ENCODE data around the gene BCL11A.

The BCL11A gene

DNA sequence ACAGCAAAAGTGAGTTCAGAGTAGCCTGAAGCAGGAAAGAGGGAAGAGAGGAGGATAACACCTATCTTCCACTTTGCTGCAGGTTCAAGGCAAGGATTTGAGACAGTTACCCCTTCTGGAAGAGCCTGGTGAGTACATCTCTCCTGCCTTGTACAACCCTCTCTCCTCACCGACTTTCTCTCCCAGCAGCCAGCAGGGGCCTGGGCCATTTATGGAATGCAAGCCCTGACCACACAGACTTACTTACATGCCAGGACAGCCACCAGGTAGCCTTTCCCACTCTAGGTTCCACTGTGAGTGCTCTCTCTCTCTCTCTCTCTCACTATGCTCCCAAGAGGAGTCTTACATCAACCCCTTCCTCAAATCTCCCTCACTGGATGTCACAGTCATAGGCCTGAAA is 57.0 kb downstream of the BCL11A start:
- no peak overlapping the region for H3K14ac ChIP-seq (ENCODE audit: low read length in 2 of 2)
- H3K9ac ChIP-seq (ENCODE audit: low read length) = no peak overlapping the region
- H3K4ac ChIP-seq (ENCODE audit: low read depth in 1 of 2, low read length in 2 of 2) = no peak overlapping the region
- H3K79me1 ChIP-seq (replicated peaks; ENCODE audit: low read length, poor library complexity, severe bottlenecking) = peaks cover 42% of the 10 kb centered on the region
- H3K23ac ChIP-seq (ENCODE audit: low read length in 2 of 2) = no peak overlapping the region
- no peak overlapping the region for H4K8ac ChIP-seq (ENCODE audit: low read length)
- H3K4me2 ChIP-seq (ENCODE audit: low read length, poor library complexity, severe bottlenecking) = no peak overlapping the region
- H2BK15ac ChIP-seq (ENCODE audit: low read depth, poor library complexity, severe bottlenecking) = no peak overlapping the region
- H3K9me3 ChIP-seq (ENCODE audit: control insufficient read depth, low read length) = no peaks in the 10 kb centered on the region
- no peak overlapping the region for H2BK5ac ChIP-seq (ENCODE audit: low read depth, low read length, poor library complexity, severe bottlenecking)
- no peak overlapping the region for H4K91ac ChIP-seq (ENCODE audit: low read length)
- no peak overlapping the region for H3K18ac ChIP-seq (ENCODE audit: low read depth in 1 of 2, low read length in 2 of 2)
- no peak overlapping the region for H3K4me3 ChIP-seq (ENCODE audit: insufficient read depth in 1 of 2, low read depth in 1 of 2, low read length in 2 of 2)
- H3K27ac ChIP-seq (ENCODE audit: low read length, poor library complexity, severe bottlenecking) = no peak overlapping the region
- whole genome bisulfite sequencing = 84% methylated on average over 1 of the region's 1 CpG
- H2AFZ ChIP-seq (ENCODE audit: low read depth, low read length) = no peak overlapping the region
- H2BK12ac ChIP-seq (ENCODE audit: low read length in 2 of 2) = no peak overlapping the region
- H2AK5ac ChIP-seq (ENCODE audit: low read length, severe bottlenecking) = no peak overlapping the region
- H2BK120ac ChIP-seq (ENCODE audit: low read depth, low read length) = no peak overlapping the region
- peaks cover 0 to 5% of the 10 kb centered on the region in 2 experiments for H3K36me3 ChIP-seq (ENCODE audit: control insufficient read depth in 1 of 2, insufficient read depth in 2 of 2, low read depth in 1 of 2, low read length in 2 of 2)
- H3K27me3 ChIP-seq (ENCODE audit: control insufficient read depth in 1 of 2, insufficient read depth in 1 of 2, low read length in 2 of 2) = peaks cover 0 to 6% of the 10 kb centered on the region in 2 experiments
- peaks cover 13% of the 10 kb centered on the region for H3K4me1 ChIP-seq (ENCODE audit: control insufficient read depth, insufficient read depth, low read depth, low read length)
- no peak for DNase-seq

DNA sequence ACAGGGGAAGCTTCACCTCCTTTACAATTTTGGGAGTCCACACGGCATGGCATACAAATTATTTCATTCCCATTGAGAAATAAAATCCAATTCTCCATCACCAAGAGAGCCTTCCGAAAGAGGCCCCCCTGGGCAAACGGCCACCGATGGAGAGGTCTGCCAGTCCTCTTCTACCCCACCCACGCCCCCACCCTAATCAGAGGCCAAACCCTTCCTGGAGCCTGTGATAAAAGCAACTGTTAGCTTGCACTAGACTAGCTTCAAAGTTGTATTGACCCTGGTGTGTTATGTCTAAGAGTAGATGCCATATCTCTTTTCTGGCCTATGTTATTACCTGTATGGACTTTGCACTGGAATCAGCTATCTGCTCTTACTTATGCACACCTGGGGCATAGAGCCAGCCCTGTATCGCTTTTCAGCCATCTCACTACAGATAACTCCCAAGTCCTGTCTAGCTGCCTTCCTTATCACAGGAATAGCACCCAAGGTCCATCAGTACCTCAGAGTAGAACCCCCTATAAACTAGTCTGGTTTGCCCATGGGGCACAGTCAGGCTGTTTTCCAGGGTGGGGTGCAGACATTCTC is 58.3 kb downstream of the BCL11A start:
- H3K4ac ChIP-seq (ENCODE audit: low read depth in 1 of 2, low read length in 2 of 2) = no peak overlapping the region
- no peak overlapping the region for H2BK12ac ChIP-seq (ENCODE audit: low read length in 2 of 2)
- no peak overlapping the region for H4K8ac ChIP-seq (ENCODE audit: low read length)
- H3K79me1 ChIP-seq (replicated peaks; ENCODE audit: low read length, poor library complexity, severe bottlenecking) = peaks cover 39% of the 10 kb centered on the region
- no peak overlapping the region for H3K23ac ChIP-seq (ENCODE audit: low read length in 2 of 2)
- H2AFZ ChIP-seq (ENCODE audit: low read depth, low read length) = no peak overlapping the region
- no peak overlapping the region for H3K4me3 ChIP-seq (ENCODE audit: insufficient read depth in 1 of 2, low read depth in 1 of 2, low read length in 2 of 2)
- no peak overlapping the region for H3K9ac ChIP-seq (ENCODE audit: low read length)
- no peak overlapping the region for H3K18ac ChIP-seq (ENCODE audit: low read depth in 1 of 2, low read length in 2 of 2)
- peaks cover 0 to 4% of the 10 kb centered on the region in 2 experiments for H3K36me3 ChIP-seq (ENCODE audit: control insufficient read depth in 1 of 2, insufficient read depth in 2 of 2, low read depth in 1 of 2, low read length in 2 of 2)
- H2BK15ac ChIP-seq (ENCODE audit: low read depth, poor library complexity, severe bottlenecking) = no peak overlapping the region
- no peak for DNase-seq
- peaks cover 11% of the 10 kb centered on the region for H3K4me1 ChIP-seq (ENCODE audit: control insufficient read depth, insufficient read depth, low read depth, low read length)
- H3K27ac ChIP-seq (ENCODE audit: low read length, poor library complexity, severe bottlenecking) = no peak overlapping the region
- H2BK120ac ChIP-seq (ENCODE audit: low read depth, low read length) = no peak overlapping the region
- H3K9me3 ChIP-seq (ENCODE audit: control insufficient read depth, low read length) = no peaks in the 10 kb centered on the region
- no peak overlapping the region for H3K14ac ChIP-seq (ENCODE audit: low read length in 2 of 2)
- H2BK5ac ChIP-seq (ENCODE audit: low read depth, low read length, poor library complexity, severe bottlenecking) = no peak overlapping the region
- H3K27me3 ChIP-seq (ENCODE audit: control insufficient read depth in 1 of 2, insufficient read depth in 1 of 2, low read length in 2 of 2) = peaks cover 0 to 6% of the 10 kb centered on the region in 2 experiments
- no peak overlapping the region for H4K91ac ChIP-seq (ENCODE audit: low read length)
- H3K4me2 ChIP-seq (ENCODE audit: low read length, poor library complexity, severe bottlenecking) = no peak overlapping the region
- 91% methylated on average over 5 of the region's 6 CpGs for WGBS
- no peak overlapping the region for H2AK5ac ChIP-seq (ENCODE audit: low read length, severe bottlenecking)

DNA sequence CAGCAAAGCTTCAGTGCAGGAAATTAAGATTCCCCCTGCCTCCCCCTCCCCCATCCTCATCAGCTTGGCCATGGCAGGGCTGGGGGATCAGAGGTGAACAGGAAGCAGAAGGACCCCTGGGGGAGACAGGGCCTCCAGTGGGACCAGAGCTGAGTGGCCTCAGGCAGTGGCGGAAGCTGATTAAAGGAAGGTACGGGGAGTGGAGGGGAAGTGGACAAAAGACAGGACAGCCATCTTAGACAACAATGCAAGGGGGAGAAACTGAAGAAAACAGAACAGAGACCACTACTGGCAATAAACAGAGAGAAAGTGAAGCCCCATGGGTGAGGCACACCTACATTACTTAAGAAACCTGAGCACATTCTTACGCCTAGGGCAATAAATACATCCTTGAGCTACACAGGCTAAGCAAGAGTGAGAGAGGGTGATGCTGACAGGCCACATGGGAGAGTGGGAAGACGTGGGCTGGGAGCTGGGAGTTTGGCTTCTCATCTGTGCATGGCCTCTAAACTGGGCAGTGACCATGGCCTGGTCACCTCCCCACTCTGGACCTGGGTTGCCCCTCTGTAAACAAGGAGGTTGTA is 59.6 kb downstream of the BCL11A start:
- Histone ChIP-seq H3K9ac (ENCODE audit: low read length) (no peak overlapping the region), H3K4ac (ENCODE audit: low read depth in 1 of 2, low read length in 2 of 2) (no peak overlapping the region), H2BK5ac (ENCODE audit: low read depth, low read length, poor library complexity, severe bottlenecking) (no peak overlapping the region), H3K23ac (ENCODE audit: low read length in 2 of 2) (no peak overlapping the region), H2BK12ac (ENCODE audit: low read length in 2 of 2) (no peak overlapping the region), H3K27ac (ENCODE audit: low read length, poor library complexity, severe bottlenecking) (no peak overlapping the region), H2BK15ac (ENCODE audit: low read depth, poor library complexity, severe bottlenecking) (no peak overlapping the region), H3K36me3 (ENCODE audit: control insufficient read depth in 1 of 2, insufficient read depth in 2 of 2, low read depth in 1 of 2, low read length in 2 of 2) (no peaks in the 10 kb centered on the region), H3K18ac (ENCODE audit: low read depth in 1 of 2, low read length in 2 of 2) (no peak overlapping the region), H4K91ac (ENCODE audit: low read length) (no peak overlapping the region), H4K8ac (ENCODE audit: low read length) (no peak overlapping the region), H3K4me2 (ENCODE audit: low read length, poor library complexity, severe bottlenecking) (no peak overlapping the region), H2AK5ac (ENCODE audit: low read length, severe bottlenecking) (no peak overlapping the region), H2BK120ac (ENCODE audit: low read depth, low read length) (no peak overlapping the region), H3K9me3 (ENCODE audit: control insufficient read depth, low read length) (no peaks in the 10 kb centered on the region), H2AFZ (ENCODE audit: low read depth, low read length) (no peak overlapping the region), H3K27me3 (ENCODE audit: control insufficient read depth in 1 of 2, insufficient read depth in 1 of 2, low read length in 2 of 2) (peaks cover 0 to 6% of the 10 kb centered on the region in 2 experiments), H3K14ac (ENCODE audit: low read length in 2 of 2) (peak overlapping the region in 1 of 2 experiments; percentile 29), H3K4me3 (ENCODE audit: insufficient read depth in 1 of 2, low read depth in 1 of 2, low read length in 2 of 2) (no peak overlapping the region), H3K79me1 (replicated peaks; ENCODE audit: low read length, poor library complexity, severe bottlenecking) (peaks cover 41% of the 10 kb centered on the region), H3K4me1 (ENCODE audit: control insufficient read depth, insufficient read depth, low read depth, low read length) (peaks cover 9% of the 10 kb centered on the region)
- no peak for DNase-seq
- WGBS = 87% methylated on average over 4 of the region's 4 CpGs

DNA sequence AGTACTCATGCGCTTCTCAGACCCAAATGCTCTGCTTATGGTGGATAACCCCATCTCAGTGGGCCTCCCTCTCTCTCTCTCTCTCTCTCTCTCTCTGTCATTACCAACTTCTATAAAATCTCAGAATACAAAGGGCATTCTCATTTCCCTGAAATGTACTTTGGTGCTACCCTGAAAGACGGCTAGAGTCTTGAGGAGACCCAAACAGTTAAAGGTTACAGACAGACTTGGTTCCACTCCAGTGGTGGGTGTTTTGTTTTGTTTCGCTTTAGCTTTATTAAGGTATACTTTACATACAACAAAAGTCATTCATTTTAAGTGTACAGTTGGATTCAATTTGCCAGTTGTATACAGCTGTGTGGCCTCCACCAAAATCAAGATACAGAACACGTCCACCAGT is 60.9 kb downstream of the BCL11A start:
- Histone ChIP-seq H2AFZ (ENCODE audit: low read depth, low read length) (no peak overlapping the region), H4K8ac (ENCODE audit: low read length) (no peak overlapping the region), H2BK5ac (ENCODE audit: low read depth, low read length, poor library complexity, severe bottlenecking) (no peak overlapping the region), H3K18ac (ENCODE audit: low read depth in 1 of 2, low read length in 2 of 2) (no peak overlapping the region), H3K4me3 (ENCODE audit: insufficient read depth in 1 of 2, low read depth in 1 of 2, low read length in 2 of 2) (no peak overlapping the region), H3K9ac (ENCODE audit: low read length) (no peak overlapping the region), H3K4ac (ENCODE audit: low read depth in 1 of 2, low read length in 2 of 2) (no peak overlapping the region), H3K36me3 (ENCODE audit: control insufficient read depth in 1 of 2, insufficient read depth in 2 of 2, low read depth in 1 of 2, low read length in 2 of 2) (no peaks in the 10 kb centered on the region), H2BK120ac (ENCODE audit: low read depth, low read length) (no peak overlapping the region), H4K91ac (ENCODE audit: low read length) (no peak overlapping the region), H3K14ac (ENCODE audit: low read length in 2 of 2) (no peak overlapping the region), H2AK5ac (ENCODE audit: low read length, severe bottlenecking) (no peak overlapping the region), H3K79me1 (replicated peaks; ENCODE audit: low read length, poor library complexity, severe bottlenecking) (peaks cover 34% of the 10 kb centered on the region), H3K23ac (ENCODE audit: low read length in 2 of 2) (no peak overlapping the region), H3K27ac (ENCODE audit: low read length, poor library complexity, severe bottlenecking) (no peak overlapping the region), H2BK15ac (ENCODE audit: low read depth, poor library complexity, severe bottlenecking) (no peak overlapping the region), H3K9me3 (ENCODE audit: control insufficient read depth, low read length) (no peaks in the 10 kb centered on the region), H3K27me3 (ENCODE audit: control insufficient read depth in 1 of 2, insufficient read depth in 1 of 2, low read length in 2 of 2) (peaks cover 0 to 6% of the 10 kb centered on the region in 2 experiments), H3K4me1 (ENCODE audit: control insufficient read depth, insufficient read depth, low read depth, low read length) (peaks cover 9% of the 10 kb centered on the region), H3K4me2 (ENCODE audit: low read length, poor library complexity, severe bottlenecking) (no peak overlapping the region), H2BK12ac (ENCODE audit: low read length in 2 of 2) (no peak overlapping the region)
- 83% methylated on average over 3 of the region's 4 CpGs for WGBS
- no peak for DNase-seq

Measured in mesenchymal stem cell (in vitro differentiated cells and primary cell).